ENCODE data around the gene PPP1R3E. TPM values are rescaled to one million over a fixed set of nuclear protein-coding genes. Genes with fewer than 3 reads are reported as not detected.

The PPP1R3E gene
- polyA plus RNA-seq, 1 donor from 2014 or later = 17.2 TPM

Small RNAs within 50 kb of the gene (small RNA-seq; reads per million reads assigned to genes)
- 0 reads per million in 3 experiments for gene RNU6-1046P

Other genes starting within 250 kb of the PPP1R3E start
- gene CDH24, start 245.3 kb downstream of the PPP1R3E start, polyA plus RNA-seq = 31.7 and 37.0 TPM in 2 replicates
- gene ACIN1, start 207.7 kb downstream of the PPP1R3E start, polyA plus RNA-seq = 132 and 143 TPM in 2 replicates
- gene C14orf119, start 207.4 kb downstream of the PPP1R3E start, polyA plus RNA-seq = 23.3 and 26.4 TPM in 2 replicates
- gene CIROP, start 197.9 kb downstream of the PPP1R3E start, polyA plus RNA-seq = not detected in 2 replicates
- gene CEBPE, start 183.6 kb downstream of the PPP1R3E start, polyA plus RNA-seq = not detected in 2 replicates
- gene SLC7A8, start 119.2 kb downstream of the PPP1R3E start, polyA plus RNA-seq = 0.21 and 1.7 TPM in 2 replicates
- gene RNF212B, start 64.9 kb downstream of the PPP1R3E start, polyA plus RNA-seq = not detected in 2 replicates
- 4.4 and 6.6 TPM in 2 replicates for gene HOMEZ, start 16.7 kb downstream of the PPP1R3E start, polyA plus RNA-seq
- 35.8 and 50.8 TPM in 2 replicates for gene BCL2L2, start 4.0 kb upstream of the PPP1R3E start, polyA plus RNA-seq
- gene PABPN1, start 18.6 kb upstream of the PPP1R3E start, polyA plus RNA-seq = 431 and 532 TPM in 2 replicates
- 182 and 201 TPM in 2 replicates for gene SLC22A17, start 50.0 kb upstream of the PPP1R3E start, polyA plus RNA-seq
- 0.48 and 0.92 TPM in 2 replicates for gene EFS, start 62.3 kb upstream of the PPP1R3E start, polyA plus RNA-seq
- not detected in 2 replicates for gene IL25, start 70.0 kb upstream of the PPP1R3E start, polyA plus RNA-seq
- gene CMTM5, start 74.2 kb upstream of the PPP1R3E start, polyA plus RNA-seq = not detected in 2 replicates
- not detected in 2 replicates for gene MYH6, start 105.4 kb upstream of the PPP1R3E start, polyA plus RNA-seq
- gene MYH7, start 132.8 kb upstream of the PPP1R3E start, polyA plus RNA-seq = 0.08 and 0.12 TPM in 2 replicates
- gene NGDN, start 166.8 kb upstream of the PPP1R3E start, polyA plus RNA-seq = 123 and 137 TPM in 2 replicates
- gene ZFHX2, start 248.9 kb upstream of the PPP1R3E start, polyA plus RNA-seq = 0.72 and 1.7 TPM in 2 replicates

All from neural cell (in vitro differentiated cells).